SK-N-MC (cell line): Measurements from ENCODE around the gene JAG1.

Experiments used
- DNase-seq: peaks from one replicate; pipeline ENCODE4 v3.0.0-alpha.2; 2011; ENCODE audit warnings: low read depth, low spot score
- H3K27ac ChIP-seq: fragments of 200-600 bp; sonication (generic); 2 replicates; pipeline ENCODE4 v1.5.1; 2016; ENCODE audit warnings: mixed run types
- H3K36me3 ChIP-seq: fragments of 200-600 bp; sonication (generic); 2 replicates; pipeline ENCODE4 v1.6.1; 2017; ENCODE audit warnings: antibody characterized with exemption, low read length, mixed read lengths; ENCODE audit not compliant: insufficient read depth
- H3K4me3 ChIP-seq: fragments of 200-600 bp; sonication (generic); 2 replicates; pipeline ENCODE4 v1.5.1; 2016
- H3K9ac ChIP-seq: fragments of 200-600 bp; sonication (generic); 2 replicates; pipeline ENCODE4 v1.8.0; 2017; ENCODE audit warnings: mixed run types, mixed read lengths; ENCODE audit not compliant: insufficient read length
- H3K9me3 ChIP-seq: fragments of 200-600 bp; sonication (generic); 2 replicates; pipeline ENCODE4 v1.6.1; 2017; ENCODE audit warnings: low read depth, mild to moderate bottlenecking, antibody characterized with exemption, low read length, moderate library complexity, mixed read lengths
- EZH2 ChIP-seq: fragments of 200-600 bp; sonication (generic); IDR thresholded peaks from one replicate; pipeline ENCODE4 v1.6.1; 2017; ENCODE audit warnings: antibody characterized with exemption
- FOXP2 ChIP-seq: optimal IDR thresholded peaks from 2 replicates; pipeline ENCODE3; 2011; ENCODE audit warnings: mild to moderate bottlenecking, moderate library complexity; ENCODE audit not compliant: insufficient read depth; ENCODE audit errors: extremely low read length, control extremely low read depth
- POLR2AphosphoS5 ChIP-seq: IDR thresholded peaks from 2 replicates; pipeline ENCODE4 v1.6.1; 2012; ENCODE audit warnings: mild to moderate bottlenecking, low read depth, low read length, borderline replicate concordance

JAG1 gene

DNA sequence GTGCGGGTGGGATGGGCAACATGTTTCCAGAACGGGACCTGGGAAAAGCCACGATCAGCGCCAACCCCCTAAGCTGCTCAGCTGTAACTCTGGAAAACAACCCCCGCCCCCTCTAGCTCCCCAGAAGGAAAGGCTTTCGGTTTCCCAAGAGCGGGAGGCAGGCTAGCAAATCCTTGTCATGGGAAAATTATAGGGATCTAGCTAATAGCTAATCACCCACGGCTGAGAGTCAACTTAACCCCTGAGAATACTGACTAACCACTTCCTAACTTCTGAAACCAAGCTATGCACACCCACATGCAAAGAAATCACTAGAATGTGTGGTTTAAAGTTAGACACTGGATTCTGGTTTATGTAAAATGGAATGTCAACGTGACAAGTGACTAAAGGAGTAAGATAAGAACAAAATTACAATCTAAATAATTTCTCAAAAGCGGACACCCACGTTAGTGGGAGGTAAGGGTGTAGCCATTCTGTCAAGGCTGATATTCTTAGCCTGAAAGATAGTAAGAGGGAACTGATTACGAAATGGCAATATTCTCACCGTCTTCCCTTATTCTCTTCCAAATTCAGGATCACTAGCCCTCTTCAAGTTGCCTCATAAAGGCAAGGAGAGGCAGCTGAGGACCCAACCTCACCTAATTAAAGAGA, 20.1 kb downstream of the JAG1 start:
- no peak overlapping the region for H3K27ac ChIP-seq
- H3K9me3 ChIP-seq, result no peaks in the 10 kb centered on the region
- no peak overlapping the region for H3K4me3 ChIP-seq
- no peak overlapping the region for H3K9ac ChIP-seq
- TF ChIP-seq POLR2AphosphoS5 (no peak), FOXP2 (no peak), EZH2 (no peak)
- DNase-seq, result no peak
- no peaks in the 10 kb centered on the region; the same call in 1 of the 2 replicates for H3K36me3 ChIP-seq

DNA sequence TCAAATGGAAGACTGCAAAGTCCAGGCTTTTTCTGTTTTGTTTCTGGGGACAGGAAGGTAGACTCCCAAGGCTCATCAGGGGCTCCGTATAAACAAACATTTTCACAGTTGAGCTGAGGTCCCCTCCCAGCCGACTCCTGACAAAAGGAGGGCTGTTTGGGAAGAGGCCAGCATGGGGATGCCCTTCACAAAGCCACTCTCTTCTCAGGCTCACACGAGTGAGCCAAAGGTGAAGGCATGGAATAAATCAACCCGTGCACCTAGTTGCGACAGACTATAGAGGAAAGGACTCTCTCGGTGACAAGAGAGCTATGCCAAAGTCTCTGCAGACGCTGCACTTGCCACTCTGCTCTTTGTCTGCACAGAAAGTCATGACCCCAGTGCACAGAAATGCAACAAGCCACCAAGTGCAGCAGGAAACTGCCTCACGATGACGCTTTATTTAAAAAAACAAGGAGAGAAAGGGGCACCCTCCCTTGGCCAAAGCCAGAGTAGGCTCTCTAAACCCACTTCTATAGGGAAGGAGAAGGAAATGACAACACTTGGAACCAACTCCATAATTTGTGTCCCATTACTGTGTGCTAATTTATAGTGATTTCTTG, 21.0 kb downstream of the JAG1 start:
- no peak for TF ChIP-seq POLR2AphosphoS5
- DNase-seq, result no peak
- Histone ChIP-seq H3K36me3 (peaks cover 4% of the 10 kb centered on the region; the same call in 1 of the 2 replicates), H3K4me3 (no peak overlapping the region), H3K27ac (no peak overlapping the region), H3K9me3 (no peaks in the 10 kb centered on the region), H3K9ac (no peak overlapping the region)

DNA sequence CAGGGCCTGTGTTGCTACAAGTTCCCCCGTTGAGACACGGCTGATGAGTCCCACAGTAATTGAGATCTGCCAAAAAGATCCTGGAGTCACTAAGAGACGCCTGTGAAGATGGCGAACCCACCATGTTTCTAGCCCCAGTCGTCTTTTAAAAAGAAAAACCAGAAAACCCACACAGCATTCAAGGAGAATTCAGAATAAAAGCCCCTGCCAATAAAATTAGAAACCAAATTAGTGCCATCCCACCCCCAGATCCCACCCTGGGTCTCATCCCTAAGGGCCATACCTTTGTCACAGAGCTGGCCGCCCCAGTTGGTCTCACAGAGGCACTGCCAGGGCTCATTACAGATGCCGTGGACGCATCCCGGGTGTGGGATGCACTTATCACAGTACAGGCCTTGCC, 21.6 kb downstream of the JAG1 start:
- H3K27ac ChIP-seq, result no peak overlapping the region
- no peak overlapping the region for H3K9ac ChIP-seq
- no peak overlapping the region for H3K4me3 ChIP-seq
- no peaks in the 10 kb centered on the region for H3K9me3 ChIP-seq
- H3K36me3 ChIP-seq, result peaks cover 7% of the 10 kb centered on the region; the same call in 1 of the 2 replicates
- no peak for TF ChIP-seq FOXP2
- no peak for TF ChIP-seq EZH2
- no peak for TF ChIP-seq POLR2AphosphoS5
- no peak for DNase-seq

DNA sequence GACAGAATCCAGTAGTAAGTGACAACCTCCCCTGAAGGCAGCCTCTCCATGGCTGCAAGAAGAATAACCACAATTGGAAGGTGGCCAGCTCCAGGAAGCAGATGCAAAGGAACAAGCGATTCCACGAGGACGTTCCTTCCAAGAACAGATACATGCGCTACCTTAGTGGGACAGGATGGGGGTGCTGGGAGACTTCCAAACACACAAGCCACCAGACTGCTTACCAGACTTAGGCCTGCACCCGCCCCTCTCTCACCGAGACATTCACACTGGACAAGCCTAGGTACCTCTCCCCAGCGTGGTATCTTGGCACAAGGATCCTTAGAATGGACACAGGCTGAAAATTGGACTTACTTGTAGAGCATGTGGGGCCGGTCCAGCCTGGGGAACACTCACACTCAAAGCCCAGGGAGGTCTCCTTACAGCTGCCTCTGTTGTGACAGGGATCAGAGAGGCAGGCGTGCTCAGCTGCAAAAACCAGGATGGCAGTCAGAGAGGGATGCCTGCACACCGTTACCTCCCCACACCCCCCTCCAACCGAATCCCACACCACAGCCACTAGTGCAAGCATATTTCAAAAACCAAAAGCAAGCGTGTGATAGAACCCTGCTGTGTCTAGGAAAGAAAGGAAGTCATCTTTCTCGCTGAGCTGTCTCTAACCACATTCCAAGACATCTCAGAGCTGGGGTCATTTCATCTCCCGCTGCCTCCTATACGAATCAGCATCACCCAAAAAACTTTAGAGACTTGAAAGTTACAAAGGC, 22.4 kb downstream of the JAG1 start:
- Histone ChIP-seq H3K9me3 (no peaks in the 10 kb centered on the region), H3K4me3 (no peak overlapping the region), H3K9ac (no peak overlapping the region), H3K27ac (no peak overlapping the region), H3K36me3 (peaks cover 7% of the 10 kb centered on the region; the same call in 1 of the 2 replicates)
- TF ChIP-seq FOXP2, result no peak
- TF ChIP-seq POLR2AphosphoS5, result no peak
- no peak for TF ChIP-seq EZH2
- DNase-seq, result no peak

DNA sequence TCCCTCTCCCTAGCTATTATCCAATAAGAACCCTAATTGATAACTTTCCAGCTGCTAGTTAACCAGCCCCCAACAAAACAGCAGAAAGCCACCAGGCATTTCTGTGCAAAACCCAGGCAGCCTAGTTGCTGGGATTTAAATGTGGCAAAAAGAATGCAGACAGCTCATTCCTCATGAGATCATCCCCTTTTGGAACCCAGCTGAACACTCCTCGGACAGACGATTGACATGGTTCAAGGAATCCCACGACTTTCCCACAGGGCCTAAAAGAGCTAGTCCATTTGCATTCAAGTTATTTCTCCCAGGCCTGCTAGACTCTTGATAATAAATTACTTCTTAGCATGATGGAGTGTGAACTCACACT, 24.0 kb downstream of the JAG1 start:
- H3K27ac ChIP-seq, result no peak overlapping the region
- no peak for TF ChIP-seq EZH2
- no peak for TF ChIP-seq POLR2AphosphoS5
- TF ChIP-seq FOXP2, result no peak
- no peak for DNase-seq

DNA sequence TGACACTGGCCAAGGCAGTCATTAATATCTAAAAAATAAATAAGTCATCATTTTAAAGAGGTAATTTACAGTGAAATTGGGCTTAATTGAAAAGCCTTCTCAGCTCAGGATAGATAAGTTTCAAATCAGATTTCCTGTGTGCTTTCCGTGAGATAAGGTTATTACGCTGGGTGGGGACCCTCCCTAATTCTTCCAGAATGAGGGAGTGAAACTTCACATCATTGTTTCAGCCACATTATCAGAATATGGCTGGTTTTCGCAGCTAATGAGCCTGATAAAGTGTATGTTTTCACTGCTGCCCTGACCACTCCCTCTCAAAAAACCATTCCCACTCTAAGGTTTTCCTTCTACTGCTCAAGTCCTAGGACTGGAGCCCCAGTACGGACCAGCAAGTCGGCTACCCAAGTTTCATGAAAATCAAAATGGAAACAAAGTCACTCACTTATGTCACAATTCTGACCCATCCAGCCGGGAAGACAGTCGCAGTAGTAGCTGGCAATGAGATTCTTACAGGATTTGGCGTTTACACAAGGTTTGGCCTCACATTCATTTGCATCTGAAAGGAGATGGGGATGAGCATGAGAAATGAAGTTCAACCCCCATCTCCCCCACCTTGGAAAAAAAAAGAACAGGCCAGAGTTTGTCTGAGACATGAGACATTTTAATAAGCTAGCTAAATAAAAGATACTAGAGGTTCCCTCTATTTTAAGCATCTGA, 24.6 kb downstream of the JAG1 start:
- Histone ChIP-seq H3K9ac (no peak overlapping the region), H3K4me3 (no peak overlapping the region), H3K27ac (no peak overlapping the region), H3K36me3 (peaks cover 7% of the 10 kb centered on the region; the same call in 1 of the 2 replicates), H3K9me3 (no peaks in the 10 kb centered on the region)
- DNase-seq, result no peak
- no peak for TF ChIP-seq EZH2
- no peak for TF ChIP-seq FOXP2
- no peak for TF ChIP-seq POLR2AphosphoS5

More for the DNA sequence above, 24.0 kb downstream of the JAG1 start:
- Histone ChIP-seq H3K9me3 (no peaks in the 10 kb centered on the region), H3K4me3 (no peak overlapping the region), H3K9ac (no peak overlapping the region), H3K36me3 (peaks cover 7% of the 10 kb centered on the region; the same call in 1 of the 2 replicates)

DNA sequence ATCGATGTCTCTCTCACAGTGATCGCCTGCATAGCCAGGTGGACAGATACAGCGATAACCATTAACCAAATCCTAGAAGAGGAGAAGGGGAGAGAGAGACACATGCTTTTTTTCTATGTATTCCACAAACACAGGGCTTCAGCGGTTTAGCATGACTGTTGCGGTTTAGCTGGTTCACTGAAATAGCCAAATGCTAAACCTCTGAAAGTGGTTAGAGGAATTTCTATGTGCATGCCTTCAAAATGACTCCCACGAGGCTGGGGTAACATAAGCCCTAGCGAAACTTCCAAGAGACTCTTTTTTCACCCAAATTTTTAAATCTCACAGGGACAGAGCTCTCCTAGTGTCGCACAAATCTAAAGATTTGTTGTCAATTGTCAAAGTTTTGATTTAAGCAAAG, 25.1 kb downstream of the JAG1 start:
- no peak overlapping the region for H3K4me3 ChIP-seq
- no peak overlapping the region for H3K9ac ChIP-seq
- H3K27ac ChIP-seq, result no peak overlapping the region
- H3K36me3 ChIP-seq, result peaks cover 7% of the 10 kb centered on the region; the same call in 1 of the 2 replicates
- TF ChIP-seq POLR2AphosphoS5 (no peak), EZH2 (no peak)
- no peak for DNase-seq
- no peaks in the 10 kb centered on the region for H3K9me3 ChIP-seq

DNA sequence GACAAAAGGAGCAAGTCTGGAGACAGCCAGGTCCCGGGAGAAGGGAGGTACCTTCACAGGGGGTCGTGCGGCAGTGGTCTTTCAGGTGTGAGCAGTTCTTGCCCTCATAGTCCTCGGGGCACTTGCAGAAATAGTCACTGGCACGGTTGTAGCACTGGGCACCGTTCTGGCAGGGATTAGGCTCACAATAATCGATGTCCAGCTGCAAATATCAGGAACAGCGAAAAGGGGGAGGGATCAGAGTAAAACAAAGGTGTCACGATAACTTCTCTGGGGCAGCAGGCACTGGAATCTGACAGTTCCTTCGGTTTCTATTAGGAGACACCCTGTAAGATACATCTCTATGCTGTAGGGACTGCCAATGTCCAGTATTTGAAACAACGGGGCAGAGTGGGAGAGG, 25.9 kb downstream of the JAG1 start:
- Histone ChIP-seq H3K4me3 (no peak overlapping the region), H3K9ac (no peak overlapping the region), H3K9me3 (no peaks in the 10 kb centered on the region), H3K36me3 (peaks cover 7% of the 10 kb centered on the region; the same call in 1 of the 2 replicates), H3K27ac (no peak overlapping the region)
- no peak for DNase-seq
- TF ChIP-seq POLR2AphosphoS5 (no peak), EZH2 (no peak), FOXP2 (no peak)
